Midbrain (tissue), 1 donor: Measurements from ENCODE around the gene ACTRT2.

Source experiments
- DNase-seq: peaks from one replicate; lab custom pipeline; 2025; lab: John Stamatoyannopoulos, UW

ACTRT2 gene

DNA sequence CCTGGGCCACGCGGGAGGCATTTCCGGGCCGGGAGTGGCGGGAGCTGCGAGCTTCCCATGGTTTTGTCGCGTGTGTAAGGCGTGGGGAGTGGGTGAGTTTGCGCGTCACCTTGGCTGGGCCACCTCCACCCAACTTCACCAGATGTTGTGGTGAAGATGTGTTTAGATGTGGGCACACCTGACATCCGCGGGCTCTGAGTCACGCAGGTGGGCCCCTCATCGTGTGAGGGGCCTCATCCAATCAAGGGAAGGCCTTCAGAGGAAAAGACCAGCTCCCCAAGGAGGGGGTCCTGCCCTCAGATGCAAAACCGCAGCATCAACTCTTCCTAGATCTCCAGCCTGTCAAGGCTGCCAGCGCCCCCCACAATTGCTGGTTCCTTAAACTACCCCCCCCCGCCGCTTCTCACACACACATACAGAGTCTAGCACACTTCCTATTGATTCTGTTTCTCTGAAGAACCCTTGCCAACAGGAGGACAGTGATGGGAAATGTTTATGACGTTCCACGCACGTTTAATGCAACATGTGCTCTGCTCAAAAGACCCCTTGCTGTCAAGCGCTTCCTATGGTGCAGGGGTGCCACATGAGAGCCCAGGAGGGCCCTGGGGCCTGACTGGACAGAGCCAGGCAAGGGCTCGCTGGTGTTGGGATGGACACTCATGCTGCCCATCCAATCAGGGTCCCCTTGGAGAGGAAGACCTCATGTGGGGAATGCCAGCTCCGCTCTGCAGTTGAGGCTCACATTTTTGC is 11.9 kb downstream of the ACTRT2 start:
- no peak for DNase-seq

DNA sequence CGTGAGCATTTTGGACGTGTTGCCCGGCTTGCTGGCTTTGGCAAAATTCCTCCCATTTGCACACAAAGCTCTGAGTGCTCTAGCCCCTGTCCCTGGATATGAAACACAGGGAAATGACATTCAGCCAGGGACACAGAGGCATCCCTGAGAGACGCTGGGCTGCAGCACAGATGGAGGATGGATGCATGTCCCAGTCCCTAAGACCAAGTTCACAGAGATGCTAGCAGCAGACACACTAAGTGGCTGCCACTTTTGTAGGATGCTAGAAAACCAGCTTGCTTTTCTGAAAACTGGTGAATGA is 12.5 kb downstream of the ACTRT2 start:
- DNase-seq: no peak

DNA sequence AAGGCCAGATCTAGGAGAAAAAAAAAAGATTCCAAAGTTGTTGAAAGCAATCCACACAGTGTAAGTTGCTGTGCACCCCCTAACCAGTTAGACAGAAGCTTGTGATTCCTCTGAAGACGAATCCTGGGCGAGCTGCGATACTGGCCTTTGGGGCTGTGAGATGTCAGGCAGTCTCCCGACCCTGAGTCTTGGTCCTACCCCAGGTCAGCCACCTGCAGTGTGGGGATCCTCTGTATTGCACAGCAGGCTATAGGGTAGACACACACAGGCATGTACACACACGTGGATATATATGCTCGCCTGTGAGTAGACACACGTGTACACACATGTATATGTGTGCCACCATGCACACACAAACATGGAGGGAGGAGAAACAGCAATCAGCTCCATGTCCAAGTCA is 12.9 kb downstream of the ACTRT2 start:
- no peak for DNase-seq

DNA sequence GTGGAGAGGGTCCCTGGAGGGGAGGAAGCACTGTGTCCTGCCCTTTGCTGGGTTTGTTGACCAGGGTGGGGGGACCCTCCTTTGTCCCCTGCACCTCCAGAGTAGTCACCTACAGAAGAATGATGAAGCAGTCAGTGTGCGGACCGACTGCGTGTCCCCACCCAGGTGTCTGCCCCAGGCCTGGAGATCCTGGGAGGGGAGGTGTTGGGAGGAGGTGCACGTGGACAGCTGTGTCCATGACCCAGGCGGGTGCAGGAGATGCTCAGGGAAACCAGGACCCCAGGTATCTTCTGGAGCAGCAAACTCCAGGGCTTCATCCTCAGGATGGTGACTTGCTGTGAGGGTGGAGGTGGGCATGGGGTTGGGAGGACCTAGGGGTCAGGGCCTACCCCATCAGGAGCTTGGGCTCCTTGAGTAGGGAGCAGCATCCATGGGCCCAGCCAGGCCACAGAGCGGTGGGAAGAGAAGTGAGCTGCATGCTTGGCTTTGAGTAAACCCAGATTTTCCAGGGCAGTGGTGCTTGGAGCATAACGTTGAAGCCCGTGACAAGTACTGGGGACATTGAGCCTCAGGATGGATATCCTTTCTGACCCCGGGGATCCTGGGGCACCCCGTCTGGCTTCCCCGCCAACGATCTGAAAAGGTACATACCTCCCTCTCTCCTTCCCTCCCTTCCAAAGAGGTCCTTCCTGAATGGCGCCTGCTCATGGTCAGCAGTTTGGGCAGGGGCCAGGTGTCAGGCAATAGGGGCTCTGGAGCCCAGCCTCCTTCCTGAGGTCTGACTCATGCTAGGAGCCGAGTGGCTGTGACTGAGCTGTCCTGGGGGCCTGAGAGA is 13.7 kb downstream of the ACTRT2 start:
- no peak for DNase-seq

DNA sequence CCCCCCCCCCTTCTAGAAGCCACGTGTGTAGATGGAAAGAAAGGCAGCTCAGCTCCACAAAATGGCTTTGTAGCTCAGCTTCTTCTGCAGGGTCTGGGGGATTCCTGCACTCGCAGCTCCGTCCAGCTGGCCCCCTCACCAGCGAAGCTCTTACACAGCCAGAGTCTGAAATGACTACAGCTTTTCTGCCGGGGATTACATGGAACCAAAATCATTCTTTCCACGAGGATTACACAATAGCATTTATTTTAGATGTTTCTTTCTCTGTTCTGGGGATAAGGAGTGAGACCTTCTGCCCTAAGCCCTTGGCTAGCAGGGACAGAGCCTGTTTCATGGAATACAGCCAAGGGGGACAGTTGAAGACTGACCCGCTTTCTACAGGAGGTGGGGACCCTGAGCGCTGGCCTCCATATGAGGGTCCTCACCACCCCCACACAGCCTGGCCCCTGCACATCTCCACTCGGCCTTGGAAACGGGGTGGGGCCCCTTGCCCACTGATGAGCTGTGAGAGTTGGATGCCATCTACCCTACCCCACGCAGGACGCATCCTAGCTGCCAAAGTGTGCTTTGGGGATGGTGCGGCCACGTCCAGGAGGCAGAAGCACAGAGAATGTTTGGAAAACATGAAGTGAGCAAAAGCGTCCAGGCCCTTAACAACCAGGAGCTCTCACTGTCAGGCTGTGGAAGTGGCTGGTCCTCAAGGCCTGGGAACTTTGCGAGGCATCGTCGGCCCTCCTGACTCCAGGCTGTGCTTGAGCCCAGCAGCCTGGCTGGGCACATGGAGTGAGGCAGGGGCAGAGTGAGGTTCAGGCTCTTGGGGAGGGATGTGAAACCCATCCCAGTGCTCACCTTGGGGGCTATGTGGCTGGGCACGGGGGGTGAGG is 14.5 kb downstream of the ACTRT2 start:
- DNase-seq: no peak

DNA sequence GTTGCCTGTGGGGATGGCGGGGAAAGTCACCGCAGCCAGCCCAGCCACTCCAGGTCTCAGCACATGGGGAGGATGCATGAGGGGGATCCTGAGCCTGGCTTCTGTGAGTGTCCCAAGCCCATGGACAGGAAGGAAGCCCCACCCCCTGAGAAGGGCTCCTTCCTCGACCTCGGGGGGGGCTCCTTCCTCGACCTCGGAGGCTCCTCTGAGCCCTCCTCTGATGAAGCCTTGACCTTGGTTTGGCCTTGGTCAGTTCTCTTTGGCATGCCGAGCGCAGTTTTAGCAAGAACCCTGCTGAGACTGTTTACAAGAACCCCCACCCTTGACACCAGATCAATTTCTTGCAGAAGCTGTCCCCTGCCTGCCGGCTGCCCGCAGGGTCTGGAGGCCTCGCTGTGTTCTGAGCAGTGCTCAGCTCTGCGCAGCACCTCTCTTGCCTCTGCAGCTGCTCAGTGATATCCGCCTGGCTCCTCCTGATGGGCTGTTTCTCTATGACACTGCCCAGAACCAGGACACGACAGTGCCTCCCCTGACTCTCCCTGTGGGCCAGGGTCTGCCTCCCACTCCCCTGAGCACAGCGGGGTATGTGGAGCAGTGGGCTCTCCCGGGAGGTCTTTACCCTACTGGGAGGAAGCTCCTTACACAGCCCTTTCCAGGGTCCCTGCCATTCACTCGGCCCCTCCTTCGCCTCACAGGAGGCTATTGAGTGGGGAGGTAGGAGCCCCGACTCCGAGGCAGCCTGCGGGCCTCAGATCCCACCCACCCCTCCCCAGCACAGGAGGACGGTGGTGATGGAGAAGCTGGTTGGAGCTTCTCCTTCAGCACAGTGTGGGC is 15.4 kb downstream of the ACTRT2 start:
- no peak for DNase-seq

DNA sequence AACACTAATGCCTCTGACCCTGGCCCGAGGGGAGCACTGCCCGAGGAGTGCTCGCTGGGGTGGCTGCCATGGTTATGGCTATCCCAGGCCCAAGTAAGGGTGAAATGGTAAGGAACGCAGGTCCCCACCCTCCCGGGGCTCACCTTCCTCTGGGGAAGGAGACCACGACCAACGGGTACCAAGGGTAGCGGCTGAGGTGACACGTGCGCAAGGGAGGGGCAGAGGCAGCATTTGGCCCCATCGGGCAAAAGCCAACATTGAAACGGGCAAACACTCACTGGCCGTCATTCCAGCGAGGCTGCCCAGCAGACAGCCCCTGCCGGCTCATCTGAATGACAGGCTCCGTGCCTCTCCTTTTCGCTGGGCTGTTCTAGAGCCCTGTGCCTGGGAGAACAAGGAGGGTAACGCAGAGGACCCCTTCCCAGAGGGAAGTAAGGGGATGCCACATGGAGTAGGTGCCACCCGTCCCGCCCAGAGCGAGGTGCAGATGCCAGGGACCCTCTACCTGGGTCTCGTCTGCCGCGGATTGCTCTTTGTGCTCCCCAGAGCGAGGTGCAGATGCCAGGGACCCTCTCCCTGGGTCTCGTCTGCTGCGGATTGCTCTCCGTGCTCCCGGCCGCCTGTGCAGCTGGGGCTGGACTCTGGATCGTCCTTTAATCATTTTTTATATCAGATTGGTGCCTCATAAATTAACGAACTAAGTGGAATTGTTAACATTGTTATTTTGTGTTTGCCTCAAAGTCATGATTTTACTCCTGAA is 16.2 kb downstream of the ACTRT2 start:
- DNase-seq: no peak

DNA sequence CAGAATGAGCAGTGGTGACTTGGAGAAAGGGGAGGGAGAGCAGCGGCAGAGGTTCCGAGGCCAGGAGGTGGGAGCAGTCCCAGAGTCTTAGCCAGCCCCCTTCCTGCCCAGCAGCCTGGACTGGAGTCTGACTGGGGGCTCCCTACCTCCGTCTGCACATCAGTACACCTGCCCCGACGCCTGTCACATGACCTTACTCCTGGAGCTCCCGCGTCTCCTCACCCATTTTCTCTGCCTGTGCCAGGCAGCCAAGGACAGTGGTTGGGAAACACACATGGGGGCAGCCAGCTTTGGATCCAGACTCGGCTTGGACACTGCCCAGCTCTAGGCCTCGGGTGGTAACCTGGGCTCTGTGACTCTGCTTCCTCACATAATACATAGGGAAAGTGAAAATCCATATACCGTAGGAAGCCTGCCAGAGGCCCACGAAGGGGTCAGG is 16.9 kb downstream of the ACTRT2 start:
- DNase-seq: no peak

DNA sequence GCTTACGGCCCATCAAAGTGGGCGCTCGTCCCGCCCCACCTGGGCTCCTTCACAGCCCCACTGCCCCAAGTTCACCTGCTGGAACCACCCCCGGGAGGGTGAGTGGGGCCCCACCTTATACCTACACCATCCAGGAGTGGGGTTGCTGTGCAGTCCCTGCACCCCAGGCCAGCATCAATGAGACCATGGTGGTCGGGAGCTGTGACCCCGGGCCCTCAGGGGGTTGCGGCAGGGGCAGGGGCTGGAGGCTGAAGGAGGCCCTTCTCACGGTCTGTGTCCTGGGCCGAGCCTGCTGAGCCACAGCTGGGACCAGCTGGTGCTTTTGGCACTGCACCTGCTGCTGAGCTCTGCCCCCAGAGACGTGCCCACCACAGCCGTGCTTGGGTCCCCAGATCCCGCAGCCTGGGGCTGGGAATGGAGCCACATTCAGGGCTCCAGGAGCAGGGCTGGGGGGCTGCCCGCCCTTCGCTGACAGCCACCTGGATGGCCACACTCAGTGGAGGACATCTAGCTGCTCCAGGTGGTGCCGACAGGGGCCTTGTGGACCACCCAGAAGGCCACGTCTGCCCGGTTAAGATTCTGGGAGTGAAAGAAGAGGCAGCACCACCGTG is 17.4 kb downstream of the ACTRT2 start:
- no peak for DNase-seq

DNA sequence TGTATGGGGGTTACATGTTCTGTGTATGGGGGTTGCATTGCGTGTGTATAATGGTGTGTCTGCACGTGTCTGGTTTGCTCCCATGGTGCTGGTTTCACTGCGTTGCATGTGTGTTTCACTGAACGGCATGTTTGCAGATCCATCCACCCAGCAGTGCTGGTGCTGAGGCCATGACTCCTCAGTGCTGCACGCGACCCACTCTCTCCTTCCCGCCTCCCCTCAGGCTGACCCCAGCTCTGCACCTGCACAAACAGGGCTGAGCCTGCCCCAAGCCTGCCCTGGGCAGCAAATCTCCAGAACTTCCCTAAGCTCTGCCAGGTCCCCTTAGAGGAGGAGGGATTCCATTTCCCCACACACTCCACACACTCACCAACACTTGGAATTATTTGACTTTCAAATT is 18.7 kb downstream of the ACTRT2 start:
- no peak for DNase-seq

DNA sequence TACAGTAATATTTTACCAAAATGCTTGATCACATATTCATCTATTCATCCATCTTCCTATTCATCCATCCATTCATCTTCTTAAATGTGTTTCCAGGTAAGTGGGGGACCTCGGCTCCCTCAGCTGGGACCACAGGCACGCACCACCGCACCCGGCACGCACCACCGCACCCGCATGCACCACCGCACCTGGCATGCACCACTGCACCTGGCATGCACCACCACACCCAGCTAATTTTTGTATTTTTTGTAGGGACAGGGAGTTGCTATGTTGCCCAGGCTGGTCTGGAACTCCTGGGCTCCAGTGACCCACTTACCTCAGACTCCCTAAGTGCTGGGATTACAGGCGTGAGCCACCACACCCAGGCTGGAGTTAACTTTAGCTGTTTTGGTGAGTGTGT is 21.2 kb downstream of the ACTRT2 start:
- no peak for DNase-seq

DNA sequence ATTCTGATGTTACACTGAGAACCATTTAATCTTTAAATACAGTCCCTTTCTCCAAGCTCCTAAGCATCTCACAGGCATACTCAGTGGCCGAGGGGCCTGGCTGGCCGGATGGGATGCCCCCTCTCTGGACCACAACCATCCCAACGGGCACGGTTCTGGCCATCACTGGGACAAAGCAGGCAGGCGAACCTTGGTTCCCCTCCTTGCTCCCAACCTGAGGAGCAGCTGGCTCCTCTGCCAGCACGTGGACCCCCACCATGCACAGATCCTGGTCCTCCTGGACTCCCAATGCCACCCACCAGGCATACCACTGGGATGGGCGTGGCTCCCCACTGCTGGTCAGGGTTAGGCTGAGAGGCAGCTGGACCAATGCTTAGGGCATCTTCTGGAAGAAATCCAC is 27.9 kb downstream of the ACTRT2 start:
- no peak for DNase-seq

DNA sequence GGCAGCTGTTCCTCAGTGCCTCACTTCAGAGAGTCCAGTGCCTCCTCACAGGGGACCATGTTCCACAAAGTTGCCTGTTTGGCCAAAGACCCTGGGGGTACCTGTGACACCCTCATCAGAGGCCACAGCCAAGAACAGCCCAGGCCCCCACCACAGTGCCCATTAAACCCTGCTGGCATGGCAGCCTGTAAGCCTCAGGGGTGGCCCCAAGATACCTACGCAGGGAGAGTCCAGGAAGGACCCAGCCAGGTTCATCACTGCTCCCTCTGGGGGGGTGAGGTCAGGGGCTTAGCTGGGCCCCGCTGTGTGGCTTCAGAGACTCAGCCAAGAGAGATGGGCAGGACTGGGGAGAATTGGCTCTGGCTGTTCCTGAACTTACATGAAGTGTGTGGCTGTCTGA is 28.6 kb downstream of the ACTRT2 start:
- no peak for DNase-seq

DNA sequence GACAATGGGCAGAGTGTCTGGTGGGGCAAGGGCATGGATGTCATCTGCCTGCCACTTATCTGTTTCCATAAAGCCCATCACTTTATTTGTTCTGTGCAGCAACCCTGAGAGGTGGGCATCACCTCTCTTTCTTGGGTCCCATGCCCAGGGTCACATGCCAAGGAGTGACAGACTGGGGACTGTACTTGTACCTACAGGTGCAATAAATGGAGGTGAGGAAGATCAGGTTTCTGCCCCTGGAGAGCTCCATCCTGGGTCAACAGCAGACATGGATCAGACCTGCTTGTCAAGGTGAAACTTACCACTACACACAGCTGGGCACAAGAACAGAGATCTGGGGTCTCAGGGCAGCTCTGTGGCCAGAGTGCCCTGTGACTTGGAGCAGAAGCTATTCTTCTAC is 29.3 kb downstream of the ACTRT2 start:
- DNase-seq: no peak

DNA sequence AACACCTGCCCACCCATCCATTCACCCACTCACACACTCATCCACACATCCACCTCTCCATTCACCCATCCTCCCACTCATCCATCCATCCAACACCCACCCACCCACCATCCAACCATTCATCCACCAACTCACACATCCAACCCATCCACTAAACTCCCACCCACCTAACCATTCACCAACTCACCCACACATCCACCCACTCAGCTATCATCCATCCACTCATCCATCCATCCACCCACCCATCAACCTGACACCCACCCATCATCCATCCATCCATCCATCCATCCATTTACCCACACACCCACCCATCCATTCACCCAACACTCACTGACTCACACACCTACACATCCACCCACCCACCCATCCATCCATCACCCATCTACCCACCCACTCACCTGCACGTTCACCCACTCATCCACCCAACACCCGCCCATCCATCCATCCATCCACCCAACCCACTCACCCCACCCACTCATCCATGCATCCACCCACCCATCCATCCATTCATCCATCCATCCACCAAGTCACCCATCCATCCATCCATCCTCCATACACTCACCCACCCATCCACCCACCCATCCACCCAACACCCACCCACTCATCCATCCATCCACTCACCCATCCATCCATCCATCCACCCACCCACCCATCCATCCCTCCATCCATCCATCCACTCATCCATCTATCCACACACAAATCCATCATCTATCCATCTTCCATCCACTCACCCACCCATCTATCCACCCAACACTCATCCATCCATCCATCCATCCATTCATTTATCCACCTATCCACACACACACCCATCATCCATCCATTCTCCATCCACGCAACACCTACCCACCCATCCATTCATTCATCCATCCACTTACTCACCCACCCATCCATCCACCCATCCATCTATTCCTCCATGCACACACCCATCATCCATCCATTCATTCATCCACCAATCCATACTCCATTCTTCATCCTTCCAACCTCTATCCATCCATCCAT is 30.3 kb downstream of the ACTRT2 start:
- no peak for DNase-seq

DNA sequence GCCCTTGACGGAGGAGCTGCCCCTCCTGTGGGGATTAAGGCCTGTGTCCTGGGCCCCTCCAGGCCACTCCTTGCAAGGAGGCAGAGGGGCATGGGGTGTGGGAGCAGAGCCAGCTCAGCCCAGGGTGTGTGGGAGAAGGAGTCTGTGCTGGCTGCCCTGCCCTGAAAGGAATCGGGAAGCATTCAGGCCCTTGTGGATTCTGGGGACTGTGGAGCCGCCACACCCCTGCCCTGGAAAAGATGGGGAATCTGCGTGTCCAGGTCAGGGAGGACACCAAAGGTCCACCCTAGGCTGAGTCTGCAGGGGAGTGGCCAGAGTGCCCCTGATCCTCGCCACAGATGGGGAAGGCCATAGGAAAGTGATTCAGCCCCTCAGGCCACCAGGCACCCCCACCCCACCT is 31.2 kb downstream of the ACTRT2 start:
- no peak for DNase-seq

DNA sequence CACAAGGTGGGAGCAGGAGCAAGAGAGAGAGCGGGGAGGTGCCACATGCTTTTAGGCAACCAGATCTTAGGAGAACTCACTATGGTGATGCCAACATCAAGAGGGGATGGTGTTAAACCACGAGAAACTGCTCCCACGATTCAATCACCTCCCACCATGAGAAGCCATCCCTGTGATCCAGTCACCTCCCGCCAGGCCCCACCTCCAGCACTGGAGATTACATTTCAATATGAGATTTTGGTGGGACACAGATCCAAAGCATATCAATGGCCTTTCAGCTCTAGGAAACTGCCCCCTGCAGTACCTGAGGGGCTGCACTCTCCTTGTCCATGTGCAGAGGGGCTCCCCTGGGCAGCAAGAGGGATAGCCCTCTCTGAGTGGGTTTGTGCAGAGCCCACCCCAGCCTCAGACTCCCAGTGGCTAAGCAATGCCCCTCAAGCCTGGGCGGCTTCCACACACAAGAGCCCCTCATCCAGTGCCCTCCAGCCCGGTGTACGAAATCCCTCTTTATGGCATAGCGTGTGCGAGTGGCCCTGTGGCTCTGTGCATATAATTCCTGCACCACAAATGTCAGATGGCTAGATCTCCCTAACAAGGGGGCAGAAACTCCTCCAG is 32.2 kb downstream of the ACTRT2 start:
- DNase-seq: no peak

DNA sequence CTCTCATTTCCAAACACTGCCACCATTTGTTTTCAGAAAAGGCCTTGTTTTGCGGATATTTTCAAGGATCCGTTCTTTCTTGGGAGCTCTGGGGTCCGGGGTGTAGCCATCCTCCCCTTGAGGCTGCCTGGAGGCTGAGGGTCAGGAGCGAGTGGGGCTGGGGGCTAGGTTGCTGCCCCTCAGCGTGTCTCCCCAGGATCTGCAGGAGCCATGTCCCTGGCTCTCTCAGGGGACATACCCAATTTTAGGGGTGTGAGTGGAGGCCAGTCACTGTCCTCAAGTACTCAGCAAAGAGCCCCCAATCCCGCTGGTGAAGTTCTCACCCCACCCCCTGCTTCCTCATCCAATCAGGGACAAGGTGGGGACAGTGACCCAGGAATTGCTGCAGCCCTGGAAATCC is 32.7 kb downstream of the ACTRT2 start:
- DNase-seq: no peak

DNA sequence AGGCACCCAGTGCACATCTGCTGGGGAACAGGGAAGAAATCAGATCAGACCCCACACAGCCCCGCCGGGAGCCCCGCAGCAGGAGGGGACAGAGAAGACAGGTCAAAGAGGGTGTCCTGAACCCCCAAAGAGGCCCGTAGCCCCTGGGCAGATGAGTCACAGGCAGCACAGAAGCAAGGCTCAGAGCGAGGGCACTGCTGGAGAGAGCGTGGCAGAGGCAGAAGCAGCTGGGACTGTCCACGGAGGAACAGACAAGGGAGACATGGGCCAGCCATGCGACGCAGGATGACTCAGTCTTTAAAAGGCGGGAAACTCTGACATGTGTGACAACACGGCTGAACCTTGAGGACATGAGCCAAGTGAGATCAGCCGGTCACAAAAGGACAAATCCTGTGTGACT is 33.2 kb downstream of the ACTRT2 start:
- DNase-seq: no peak
